Choroid plexus epithelial cell (primary cell): ENCODE data around the gene SMIM41.

Experiments used
- DNase-seq: peaks from one replicate; pipeline ENCODE4 v3.0.0-alpha.2; 2010; ENCODE audit warnings: low read depth
- H3K4me3 ChIP-seq: 2 replicates; pipeline ENCODE4 v1.5.1; 2011; ENCODE audit warnings: low read depth, mild to moderate bottlenecking, control low read depth, low read length, moderate library complexity
- CTCF ChIP-seq: conservative IDR thresholded peaks from 2 replicates; pipeline ENCODE4 v1.5.1; 2011; ENCODE audit warnings: low read depth, mild to moderate bottlenecking, control low read depth, inconsistent platforms, low read length, moderate library complexity

The SMIM41 gene

GRCh38 chr12:52054833-52055730, 24.4 kb upstream of the SMIM41 start:
- H3K4me3 ChIP-seq, result no peak overlapping the region
- no peak for TF ChIP-seq CTCF

GRCh38 chr12:52055731-52056711, 23.5 kb upstream of the SMIM41 start:
- no peak for TF ChIP-seq CTCF
- H3K4me3 ChIP-seq, result no peak overlapping the region
- DNase-seq, result no peak

More at GRCh38 chr12:52054833-52055730, 24.4 kb upstream of the SMIM41 start:
- DNase-seq, result no peak

GRCh38 chr12:52056801-52057637, 22.5 kb upstream of the SMIM41 start:
- no peak overlapping the region for H3K4me3 ChIP-seq
- no peak for DNase-seq
- no peak for TF ChIP-seq CTCF

GRCh38 chr12:52057638-52058576, 21.6 kb upstream of the SMIM41 start:
- no peak overlapping the region for H3K4me3 ChIP-seq
- TF ChIP-seq CTCF, result no peak
- DNase-seq, result no peak

GRCh38 chr12:52058631-52059361, 20.7 kb upstream of the SMIM41 start:
- no peak for TF ChIP-seq CTCF
- no peak for DNase-seq
- H3K4me3 ChIP-seq, result no peak overlapping the region
